Colonic mucosa (tissue), 4 donors: Measurements from ENCODE around the gene C6orf52. TPM values are rescaled to one million over a fixed set of nuclear protein-coding genes. Genes with fewer than 3 reads are reported as not detected.
A peak's percentile ranks its signal among the peaks of the same experiment; 100 is the strongest.
"Not testable (repeated sequence)": the region's sequence is repeated elsewhere in the genome, so short reads cannot be mapped to it uniquely, and the experiment has no call there.

Experiments
- DNase-seq: peaks from one replicate; pipeline ENCODE4 v3.0.0-alpha.2; 2020
- H3K27ac ChIP-seq: fragments of 200-600 bp; one replicate; pipeline ENCODE4 v1.8.0; 2021
- H3K27me3 ChIP-seq: fragments of 200-600 bp; one replicate; pipeline ENCODE4 v1.8.0; 2021
- H3K36me3 ChIP-seq: fragments of 200-600 bp; one replicate; pipeline ENCODE4 v1.8.0; 2021
- H3K4me1 ChIP-seq: fragments of 200-600 bp; one replicate; pipeline ENCODE4 v1.8.0; 2021; ENCODE audit warnings: mild to moderate bottlenecking
- H3K4me3 ChIP-seq: fragments of 200-600 bp; one replicate; pipeline ENCODE4 v1.8.0; 2021
- H3K9ac ChIP-seq, 2 donors: one replicate each; pipeline ENCODE4 v1.7.0; 2013; ENCODE audit warnings: control low read depth in 2 of 2, low read depth in 2 of 2, low read length in 2 of 2
- H3K9me3 ChIP-seq: fragments of 200-600 bp; one replicate; pipeline ENCODE4 v1.8.0; 2021
- CTCF ChIP-seq: fragments of 200-600 bp; IDR thresholded peaks from one replicate; pipeline ENCODE4 v1.8.0; 2022; ENCODE audit warnings: antibody characterized with exemption, mild to moderate bottlenecking
- intact Hi-C: fragments of 100-400 bp; cut with DNase I; formaldehyde crosslinking; loops from one replicate; pipeline ENCODE4 v1.14.1; 2022
- total RNA-seq, 2 donors: library from RNA; stranded (reverse); fragmentation: NEBNext Ultra II Directional in 1 of 2; extraction: Animal tissue kit (Norgen Biotek cat#: 25700) in 1 of 2; gene quantifications; one replicate each; pipeline ENCODE4 v1.2.1, GENCODE V29; 2021
- donor health status: healthy.
- donor health status: DM: no; HTN: no; CAD: no.
- donor health status: DM: no; HTN: no; CAD: no.

C6orf52 gene
- total RNA-seq, 2 donors from 2014 or later = 0.69 to 0.99 TPM

GRCh38 chr6:10725044-10725443 is 30.6 kb upstream of the C6orf52 start:
- Histone ChIP-seq H3K27me3 (no peaks in the 10 kb centered on the region), H3K9me3 (no peaks in the 10 kb centered on the region), H3K9ac (no peak overlapping the region), H3K27ac (no peak overlapping the region), H3K4me1 (peaks cover 4% of the 10 kb centered on the region), H3K36me3 (no peaks in the 10 kb centered on the region), H3K4me3 (no peak overlapping the region)
- intact Hi-C loops = no loop called here
- no peak for TF ChIP-seq CTCF
- DNase-seq = no peak

GRCh38 chr6:10723567-10723881 is 29.1 kb upstream of the C6orf52 start:
- intact Hi-C loops = no loop called here
- TF ChIP-seq CTCF = no peak
- no peaks in the 10 kb centered on the region for H3K9me3 ChIP-seq
- no peak for DNase-seq
- peak overlapping the region; percentile 90 for H3K27ac ChIP-seq
- H3K4me1 ChIP-seq = peaks cover 4% of the 10 kb centered on the region
- peak overlapping the region; percentile 86 to 95 for H3K9ac ChIP-seq
- H3K27me3 ChIP-seq = no peaks in the 10 kb centered on the region
- peak overlapping the region; percentile 63 for H3K4me3 ChIP-seq
- no peaks in the 10 kb centered on the region for H3K36me3 ChIP-seq

GRCh38 chr6:10722820-10723566 is 28.6 kb upstream of the C6orf52 start, which contains the start of gene TMEM14C:
TMEM14C (plus strand) TSS chr6:10723070; CDS start chr6:10724614, 1,544 bp downstream.
- Histone ChIP-seq H3K27me3 (no peaks in the 10 kb centered on the region), H3K9ac (peak within 1 kb of the TSS; percentile 86 to 95), H3K27ac (peak within 1 kb of the TSS; percentile 90), H3K36me3 (no peaks in the 10 kb centered on the region), H3K4me3 (peak within 1 kb of the TSS; percentile 63), H3K9me3 (no peaks in the 10 kb centered on the region), H3K4me1 (peaks cover 4% of the 10 kb centered on the region)
- DNase-seq = peak; percentile 99
- intact Hi-C loops = no loop called here
- no peak for TF ChIP-seq CTCF

- peaks cover 4% of the 10 kb centered on the region for H3K4me1 ChIP-seq
- no peaks in the 10 kb centered on the region for H3K9me3 ChIP-seq
- peak overlapping the region; percentile 90 for H3K27ac ChIP-seq
- no peaks in the 10 kb centered on the region for H3K27me3 ChIP-seq
- H3K4me3 ChIP-seq = peak overlapping the region; percentile 63
- peak overlapping the region; percentile 36 to 81 for H3K9ac ChIP-seq
- no peaks in the 10 kb centered on the region for H3K36me3 ChIP-seq
- TF ChIP-seq CTCF = no peak
- intact Hi-C loops = no loop called here
- no peak for DNase-seq
Measured at GRCh38 chr6:10722570-10722819, 28.1 kb upstream of the C6orf52 start.

- intact Hi-C loops = no loop called here
- Histone ChIP-seq H3K9me3 (no peaks in the 10 kb centered on the region), H3K9ac (peak overlapping the region; percentile 36 to 81), H3K27ac (peak overlapping the region; percentile 90), H3K4me1 (peaks cover 4% of the 10 kb centered on the region), H3K36me3 (no peaks in the 10 kb centered on the region), H3K27me3 (no peaks in the 10 kb centered on the region), H3K4me3 (peak overlapping the region; percentile 63)
- TF ChIP-seq CTCF = no peak
- no peak for DNase-seq
Measured at GRCh38 chr6:10721850-10722569, 27.6 kb upstream of the C6orf52 start.

- H3K27ac ChIP-seq = peak overlapping the region; percentile 75
- H3K27me3 ChIP-seq, H3K36me3 ChIP-seq, H3K4me1 ChIP-seq, H3K9me3 ChIP-seq, intact Hi-C loops: not testable (repeated sequence)
- H3K4me3 ChIP-seq = peak overlapping the region; percentile 50
- peak overlapping the region in 1 of 2 donors; percentile 95 for H3K9ac ChIP-seq
- DNase-seq = peak; percentile 44
Measured at GRCh38 chr6:10720960-10721849, 26.8 kb upstream of the C6orf52 start.
